ENCODE results near the gene ESPN.

DNA sequence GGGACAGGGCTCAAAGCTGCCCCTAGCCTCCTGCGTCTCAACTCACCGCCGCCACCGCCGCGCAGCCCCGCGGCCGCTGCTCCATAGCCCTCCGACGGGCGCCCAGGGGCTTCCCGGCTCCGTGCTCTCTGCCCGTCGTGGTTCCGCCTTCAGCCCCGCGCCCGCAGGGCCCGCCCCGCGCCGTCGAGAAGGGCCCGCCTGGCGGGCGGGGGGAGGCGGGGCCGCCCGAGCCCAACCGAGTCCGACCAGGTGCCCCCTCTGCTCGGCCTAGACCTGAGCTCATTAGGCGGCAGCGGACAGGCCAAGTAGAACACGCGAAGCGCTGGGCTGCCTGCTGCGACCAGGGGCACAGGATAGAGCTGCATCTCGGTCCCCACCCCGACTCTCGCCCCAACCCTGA lies 41.4 kb downstream of the ESPN start, which contains the start of gene TNFRSF25:
- TF ChIP-seq POLR2AphosphoS5 (IDR thresholded peaks at IDR 0.05; ENCODE audit: low read depth, low read length) = no peak
- no peak for TF ChIP-seq POLR2A (IDR thresholded peaks at IDR 0.05; ENCODE audit: low read depth, low read length)

All from GM12891 (cell line).